ENCODE measurements around the gene ZMIZ1.

Gene ZMIZ1

GRCh38 chr10:79254333-79255006, 185.7 kb downstream of the ZMIZ1 start:
- no peak for DNase-seq

- DNase-seq, result no peak
These were observed 186.3 kb downstream of the ZMIZ1 start for GRCh38 chr10:79255007-79255507.

- DNase-seq, result no peak
These were observed 187.6 kb downstream of the ZMIZ1 start for GRCh38 chr10:79256264-79256806.

GRCh38 chr10:79258894-79259293, 190.1 kb downstream of the ZMIZ1 start:
- DNase-seq, result no peak

GRCh38 chr10:79259834-79260233, 191.1 kb downstream of the ZMIZ1 start:
- DNase-seq, result no peak

- peak; percentile 25 for DNase-seq
These were observed 192.3 kb downstream of the ZMIZ1 start for GRCh38 chr10:79260811-79261740.

- no peak for DNase-seq
These were observed 193.4 kb downstream of the ZMIZ1 start for GRCh38 chr10:79262131-79262530.

- DNase-seq, result peak; percentile 2
These were observed 194.4 kb downstream of the ZMIZ1 start for GRCh38 chr10:79262959-79263746.

GRCh38 chr10:79263939-79264338, 195.2 kb downstream of the ZMIZ1 start:
- no peak for DNase-seq

- no peak for DNase-seq
These were observed 196.2 kb downstream of the ZMIZ1 start for GRCh38 chr10:79264942-79265341.

- DNase-seq, result no peak
These were observed 197.3 kb downstream of the ZMIZ1 start for GRCh38 chr10:79266084-79266483.

DNA sequence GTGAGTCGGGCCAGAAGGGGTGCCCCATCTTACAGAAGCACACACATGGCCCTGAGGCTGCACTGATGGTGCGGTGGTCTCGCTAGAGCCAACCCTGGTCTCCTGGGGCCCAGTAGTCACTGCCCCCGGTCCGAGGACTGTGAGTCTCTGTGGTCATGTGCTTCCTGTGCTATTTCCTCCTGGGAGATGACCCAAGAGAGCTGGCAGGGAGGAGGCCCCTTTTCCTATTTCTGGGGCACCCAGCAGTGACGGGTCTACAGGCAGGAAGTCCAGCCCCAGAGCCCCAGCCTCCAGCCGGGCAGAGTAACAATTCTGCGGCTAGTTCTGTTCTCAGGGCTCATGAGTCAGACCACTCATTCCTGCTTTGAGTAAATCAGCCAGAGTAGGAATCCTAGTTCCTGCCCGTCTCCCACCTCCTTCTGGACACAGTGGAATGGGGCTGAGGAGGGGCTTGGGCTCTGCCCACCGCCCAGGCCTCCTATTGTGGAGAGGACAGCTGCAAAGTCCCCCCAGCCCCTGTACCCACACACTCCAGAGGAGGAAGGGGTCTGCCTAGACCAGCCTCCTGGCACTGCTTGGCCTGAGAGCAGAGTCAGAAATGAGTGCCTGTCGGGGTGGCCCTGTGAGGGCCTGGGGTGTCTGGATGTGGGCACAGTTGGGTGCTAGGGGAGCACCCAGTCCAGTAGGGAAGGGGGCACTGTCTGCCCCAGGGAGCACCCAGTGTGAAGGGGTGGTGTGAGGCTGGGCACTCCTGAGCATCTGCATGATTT, 198.0 kb downstream of the ZMIZ1 start:
- no peak for DNase-seq

DNA sequence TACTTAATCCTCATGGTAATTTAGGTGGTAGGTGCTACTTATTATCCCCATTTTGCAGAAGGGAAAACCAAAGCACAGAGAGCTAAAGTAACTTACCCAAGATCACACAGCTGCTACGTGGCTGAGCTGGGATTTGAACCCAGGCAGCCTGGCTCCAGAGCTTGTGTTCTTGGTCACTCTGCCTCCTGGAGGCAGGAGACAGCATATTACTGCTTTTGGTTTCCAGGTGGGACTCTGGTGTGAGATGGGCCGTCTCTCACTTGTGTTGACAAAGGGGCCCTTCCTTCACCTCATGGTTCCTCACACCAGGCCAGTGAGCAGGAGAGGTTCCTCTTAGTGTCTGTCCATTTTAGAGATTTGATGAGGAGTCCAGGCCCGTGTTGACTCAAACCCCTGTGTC, 198.7 kb downstream of the ZMIZ1 start:
- no peak for DNase-seq

GRCh38 chr10:79268161-79268601, 199.4 kb downstream of the ZMIZ1 start:
- no peak for DNase-seq

DNA sequence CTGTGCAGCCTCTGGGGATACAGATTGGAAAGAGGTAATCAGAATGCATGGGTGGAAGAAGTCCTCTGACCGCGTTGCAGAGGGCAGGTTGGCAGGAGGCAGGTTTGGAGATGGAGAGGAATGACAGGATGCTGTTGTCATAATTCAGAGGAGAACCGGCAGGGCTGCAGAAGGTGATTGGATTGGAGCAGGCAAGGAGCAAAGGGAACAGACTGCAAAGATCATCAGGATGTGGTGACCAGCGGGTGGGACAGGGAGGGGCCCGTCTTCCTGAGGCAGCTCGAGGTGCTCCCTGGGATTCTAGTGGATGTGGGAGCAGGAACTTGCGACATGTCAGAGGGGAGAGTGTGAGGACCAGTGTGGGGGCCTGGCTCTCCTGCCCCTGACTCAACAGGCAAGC, 200.0 kb downstream of the ZMIZ1 start:
- no peak for DNase-seq

GRCh38 chr10:79269443-79269842, 200.7 kb downstream of the ZMIZ1 start:
- no peak for DNase-seq

- no peak for DNase-seq
These were observed 201.2 kb downstream of the ZMIZ1 start for GRCh38 chr10:79269969-79270368.

GRCh38 chr10:79270466-79271246, 201.9 kb downstream of the ZMIZ1 start:
- DNase-seq, result no peak

- no peak for DNase-seq
These were observed 203.6 kb downstream of the ZMIZ1 start for GRCh38 chr10:79272353-79272752.

DNA sequence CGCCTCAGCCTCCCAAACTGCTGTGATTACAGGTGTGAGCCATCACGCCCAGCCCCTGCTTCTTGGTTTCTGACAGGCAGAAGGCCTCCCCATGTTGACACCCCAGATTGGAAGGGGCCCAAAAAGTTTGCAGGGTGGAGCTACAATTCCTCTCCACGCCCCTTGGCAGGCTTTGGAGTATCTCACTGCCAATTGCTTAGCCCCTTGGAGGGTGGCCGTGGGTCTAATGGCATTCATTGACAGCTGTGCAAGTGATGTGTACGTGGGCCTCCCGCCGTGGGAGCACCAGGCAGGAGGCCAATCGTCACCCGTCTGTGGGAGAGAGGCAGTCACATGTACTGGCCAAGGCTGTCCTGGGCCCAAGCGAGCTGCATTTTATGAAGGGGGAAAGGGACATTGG, 204.8 kb downstream of the ZMIZ1 start:
- DNase-seq, result no peak
